GM12891 (cell line): ENCODE data around the gene ASIC4.

ENCODE experiments used
- POLR2A ChIP-seq: IDR thresholded peaks from 2 replicates; pipeline ENCODE4 v1.6.1; 2011; ENCODE audit warnings: low read depth, low read length, control low read depth
- POLR2AphosphoS5 ChIP-seq: IDR thresholded peaks from 2 replicates; pipeline ENCODE4 v1.6.1; 2011; ENCODE audit warnings: low read depth, low read length, control low read depth
- POU2F2 ChIP-seq: IDR thresholded peaks from 2 replicates; pipeline ENCODE4 v1.6.1; 2011; ENCODE audit warnings: low read depth, mild to moderate bottlenecking, control low read depth, low read length, moderate library complexity
- SPI1 ChIP-seq: IDR thresholded peaks from 2 replicates; pipeline ENCODE4 v1.6.1; 2011; ENCODE audit warnings: low read depth, low read length, control low read depth
- TAF1 ChIP-seq: IDR thresholded peaks from 2 replicates; pipeline ENCODE4 v1.6.1; 2011; ENCODE audit warnings: low read depth, low read length, control low read depth

DNA sequence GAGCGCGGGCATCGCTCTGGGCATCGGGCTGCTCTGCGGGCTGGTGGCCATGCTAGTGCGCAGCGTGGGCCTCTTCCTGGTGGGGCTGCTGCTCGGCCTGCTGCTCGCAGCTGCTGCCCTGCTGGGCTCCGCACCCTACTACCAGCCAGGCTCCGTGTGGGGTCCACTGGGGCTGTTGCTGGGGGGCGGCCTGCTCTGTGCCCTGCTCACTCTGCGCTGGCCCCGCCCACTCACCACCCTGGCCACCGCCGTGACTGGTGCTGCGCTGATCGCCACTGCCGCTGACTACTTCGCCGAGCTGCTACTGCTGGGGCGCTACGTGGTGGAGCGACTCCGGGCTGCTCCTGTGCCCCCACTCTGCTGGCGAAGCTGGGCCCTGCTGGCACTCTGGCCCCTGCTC, 33.3 kb downstream of the ASIC4 start:
- TF ChIP-seq POLR2A (no peak), TAF1 (no peak), POLR2AphosphoS5 (no peak), SPI1 (no peak), POU2F2 (no peak)
